Mucosa of gallbladder (tissue), 1 donor: ENCODE measurements around the gene RNF223. TPM values are rescaled to one million over a fixed set of nuclear protein-coding genes. Genes with fewer than 3 reads are reported as not detected.
"Not testable (repeated sequence)": the region's sequence is repeated elsewhere in the genome, so short reads cannot be mapped to it uniquely, and the experiment has no call there.

Experiments used
- DNase-seq: peaks from one replicate; pipeline ENCODE4 v3.0.0-alpha.2; 2020; ENCODE audit warnings: low spot score
- total RNA-seq: library from RNA; stranded (reverse); gene quantifications from one replicate; pipeline ENCODE4 v1.2.1, GENCODE V29; 2021
- donor health status: DM: no; HTN: no; CAD: no.

The RNF223 gene
- total RNA-seq, 1 donor from 2014 or later, result 1.0 TPM

GRCh38 chr1:1030867-1031658, 43.0 kb downstream of the RNF223 start:
- not testable (repeated sequence) for DNase-seq

GRCh38 chr1:1027791-1028190, 46.3 kb downstream of the RNF223 start:
- no peak for DNase-seq

GRCh38 chr1:1026599-1027413, 47.3 kb downstream of the RNF223 start:
- no peak for DNase-seq

GRCh38 chr1:1025730-1026129, 48.4 kb downstream of the RNF223 start:
- DNase-seq, result no peak

- DNase-seq, result peak; percentile 84
These were observed 49.1 kb downstream of the RNF223 start for GRCh38 chr1:1024771-1025699.

- no peak for DNase-seq
These were observed 49.8 kb downstream of the RNF223 start for GRCh38 chr1:1024149-1024770.

GRCh38 chr1:1023700-1024099, 50.4 kb downstream of the RNF223 start:
- no peak for DNase-seq

- no peak for DNase-seq
These were observed 51.6 kb downstream of the RNF223 start for GRCh38 chr1:1022302-1023009.

- no peak for DNase-seq
These were observed 52.2 kb downstream of the RNF223 start for GRCh38 chr1:1021920-1022259.

GRCh38 chr1:1021010-1021919, 52.8 kb downstream of the RNF223 start:
- DNase-seq, result peak; percentile 69

Other genes starting within 250 kb of the RNF223 start
- 15.0 TPM for gene SAMD11, start 150.4 kb downstream of the RNF223 start, total RNA-seq
- gene NOC2L, start 115.0 kb downstream of the RNF223 start, total RNA-seq, result 54.1 TPM
- gene KLHL17, start 113.7 kb downstream of the RNF223 start, total RNA-seq, result 22.5 TPM
- gene PLEKHN1, start 107.8 kb downstream of the RNF223 start, total RNA-seq, result 1.8 TPM
- gene PERM1, start 92.2 kb downstream of the RNF223 start, total RNA-seq, result 0.35 TPM
- gene HES4, start 74.2 kb downstream of the RNF223 start, total RNA-seq, result 25.6 TPM
- 41.5 TPM for gene ISG15, start 60.8 kb downstream of the RNF223 start, total RNA-seq
- 311 TPM for gene AGRN, start 54.2 kb downstream of the RNF223 start, total RNA-seq
- 18.6 TPM for gene C1orf159, start 41.8 kb upstream of the RNF223 start, total RNA-seq
- gene TTLL10, start 99.6 kb upstream of the RNF223 start, total RNA-seq, result 0.78 TPM
- 1.1 TPM for gene TNFRSF18, start 132.3 kb upstream of the RNF223 start, total RNA-seq
- gene TNFRSF4, start 139.8 kb upstream of the RNF223 start, total RNA-seq, result 2.6 TPM
- gene SDF4, start 157.7 kb upstream of the RNF223 start, total RNA-seq, result 190 TPM
- 16.1 TPM for gene B3GALT6, start 157.9 kb upstream of the RNF223 start, total RNA-seq
- 4.9 TPM for gene C1QTNF12, start 172.4 kb upstream of the RNF223 start, total RNA-seq
- 68.9 TPM for gene UBE2J2, start 199.5 kb upstream of the RNF223 start, total RNA-seq
- 7.9 TPM for gene SCNN1D, start 206.1 kb upstream of the RNF223 start, total RNA-seq
- 86.6 TPM for gene ACAP3, start 233.6 kb upstream of the RNF223 start, total RNA-seq
- gene PUSL1, start 234.3 kb upstream of the RNF223 start, total RNA-seq, result 19.0 TPM